Measurements from ENCODE around the gene GALNT4. TPM values are rescaled to one million over a fixed set of nuclear protein-coding genes. Genes with fewer than 3 reads are reported as not detected.

GALNT4 gene
- total RNA-seq (2014; rRNA removed; shearing (Covaris generic)), result 4.1 and 4.3 TPM in 2 replicates

DNA sequence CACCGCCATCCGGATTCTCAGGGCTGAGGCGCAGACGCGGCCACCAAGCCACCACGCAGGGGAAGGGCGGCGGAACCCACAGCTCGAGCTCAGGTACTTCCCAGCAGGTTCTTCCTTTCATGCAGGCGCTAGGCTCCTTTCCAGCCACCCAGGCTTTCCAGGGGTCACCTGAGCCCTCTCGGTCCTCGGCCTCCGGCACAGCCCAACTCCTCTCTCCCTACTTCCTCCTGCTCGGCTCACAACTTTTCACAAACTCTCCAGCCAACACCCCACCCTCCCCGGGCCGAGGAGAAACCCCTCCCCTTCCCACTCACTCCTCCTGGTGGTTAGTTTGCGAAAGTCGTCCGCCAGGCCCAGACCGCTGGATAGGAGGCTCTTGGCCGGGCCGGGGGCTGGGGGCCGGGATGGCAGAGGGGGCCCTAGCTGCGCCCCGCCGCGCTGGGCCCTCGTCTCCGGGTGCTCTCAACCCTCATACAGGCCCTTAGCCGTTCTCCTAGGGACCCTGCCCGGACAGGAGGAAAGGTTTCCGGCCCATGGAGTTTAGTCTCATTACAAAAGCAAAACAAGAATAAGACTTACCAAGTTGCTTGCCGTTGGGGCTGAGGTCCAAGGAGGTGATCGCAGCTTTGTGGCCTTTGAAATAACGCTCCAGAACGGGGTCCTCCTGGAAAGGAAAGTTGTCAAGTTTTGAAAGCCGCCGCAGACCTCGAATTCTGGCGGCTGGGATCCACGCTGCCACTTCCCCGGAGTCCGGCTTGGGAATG lies at the start of gene GALNT4:
Gene GALNT4, minus strand, starts transcription at position 256 of the 764 bp plus-strand sequence. Its CDS starts 247 bp downstream, at position 9.
- peak; percentile 83 for DNase-seq (ENCODE audit: low read depth)

DNA sequence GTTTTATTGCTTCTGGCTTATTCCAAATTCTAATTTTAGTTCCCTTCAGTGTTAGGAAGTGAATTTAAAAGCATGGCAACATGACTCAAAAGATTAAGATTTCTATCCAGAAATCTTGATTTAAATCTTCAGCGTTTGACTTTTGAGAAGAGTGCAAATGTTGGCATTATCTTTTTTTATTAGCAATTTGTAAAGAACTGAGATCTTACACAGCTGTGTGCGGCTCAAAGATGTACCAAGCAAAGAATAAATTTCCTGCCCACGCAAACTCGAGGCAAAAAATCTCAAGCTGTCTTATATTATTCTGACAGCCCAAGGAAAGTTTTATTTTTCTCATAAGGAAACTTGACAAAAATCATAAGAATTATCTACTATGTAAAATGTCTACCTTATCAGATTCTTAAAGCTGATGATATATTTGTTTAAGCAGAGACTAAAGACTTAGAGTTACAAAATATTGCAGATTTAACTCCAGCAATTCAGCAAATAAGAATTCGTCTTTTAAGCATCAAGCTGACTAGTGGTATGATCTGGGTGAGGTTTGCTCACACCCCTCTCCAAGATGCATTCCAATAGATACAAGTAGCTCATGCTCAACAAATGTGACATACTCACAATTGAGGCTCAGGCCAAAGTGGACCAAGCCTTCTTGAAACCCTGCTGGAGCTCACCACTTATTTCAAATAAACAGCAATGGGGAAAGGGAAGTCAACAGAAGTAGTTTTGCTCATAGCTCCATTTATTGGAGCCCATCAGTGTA lies 48.6 kb upstream of the GALNT4 start:
- no peak for DNase-seq (ENCODE audit: low read depth)

DNA sequence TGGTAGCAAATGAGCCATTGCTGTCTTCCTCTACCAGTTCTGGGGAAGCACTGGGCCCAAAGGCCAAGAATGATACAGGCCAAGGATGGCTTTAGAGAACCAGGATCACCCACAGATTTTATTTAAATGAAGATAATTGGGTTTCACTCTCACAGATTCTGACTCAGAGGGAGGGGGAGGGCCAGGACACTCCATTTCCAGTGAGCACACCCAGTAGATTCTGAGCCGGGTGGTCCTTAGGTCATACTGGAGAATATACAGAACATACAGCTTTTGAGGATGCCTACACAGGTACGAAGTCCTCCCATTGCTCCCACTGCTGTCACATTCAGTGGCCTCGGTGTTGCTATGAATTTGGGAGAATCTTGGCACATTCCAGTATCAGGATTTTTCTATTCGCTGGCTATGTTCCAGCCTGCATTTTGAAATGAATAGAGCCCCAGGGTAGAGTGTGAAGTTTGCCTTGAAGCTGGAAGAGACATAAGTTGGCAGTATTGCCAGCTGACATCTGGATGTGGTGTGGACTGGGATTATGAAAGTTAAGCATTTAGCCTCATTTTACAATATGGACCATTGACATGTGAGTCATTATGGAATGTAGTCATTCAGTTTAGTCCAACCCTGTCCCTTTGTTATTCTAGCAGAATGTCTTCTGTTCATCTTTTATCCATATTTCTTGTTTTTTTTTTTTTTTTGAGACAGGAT lies 47.0 kb upstream of the GALNT4 start:
- peak; percentile 65 for DNase-seq (ENCODE audit: low read depth)

DNA sequence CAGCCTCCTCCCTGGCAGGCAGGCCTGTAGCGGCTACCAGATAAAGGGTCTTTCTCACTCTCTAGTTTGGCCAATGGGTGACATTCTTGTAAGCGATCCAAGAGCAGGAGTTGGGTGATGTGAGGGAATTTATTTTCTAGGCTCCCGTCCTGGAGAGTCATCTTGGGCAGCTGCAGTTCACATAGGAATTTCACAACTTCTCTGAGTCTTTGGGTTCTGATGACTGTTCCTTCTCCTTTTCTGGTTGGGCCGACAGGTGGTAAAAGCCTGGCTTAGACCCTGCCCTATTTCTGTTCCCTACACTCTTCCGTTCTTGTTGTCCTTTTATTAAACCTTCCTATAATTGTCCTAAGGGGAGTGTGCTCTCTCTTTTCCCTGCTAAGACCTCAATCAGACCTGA lies 43.9 kb upstream of the GALNT4 start:
- no peak for DNase-seq (ENCODE audit: low read depth)

DNA sequence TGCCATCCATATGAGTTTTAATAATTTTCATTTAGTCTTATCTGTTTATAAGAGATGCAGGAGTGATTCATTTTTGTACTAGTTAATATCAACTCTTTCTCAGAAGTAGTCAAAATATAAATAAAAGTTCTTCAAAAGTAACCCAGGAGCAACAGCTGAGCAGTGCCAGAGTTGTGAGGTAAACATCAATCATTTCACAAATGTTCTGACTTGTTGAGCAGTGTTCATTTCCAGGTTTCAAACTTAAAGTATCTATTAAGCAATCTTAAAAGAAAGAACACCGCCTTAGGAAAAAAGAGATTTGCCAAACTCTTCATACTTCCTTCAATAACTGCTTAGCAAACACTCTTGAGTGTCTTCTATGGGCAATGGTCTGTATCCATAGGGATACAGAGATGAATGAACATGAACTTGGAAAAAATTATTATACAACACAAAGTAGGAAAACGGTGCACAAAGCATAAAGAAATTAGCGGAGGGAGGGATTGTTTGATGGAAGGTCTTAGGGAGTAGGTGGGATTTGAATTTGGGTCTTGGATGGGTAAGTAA lies 43.2 kb upstream of the GALNT4 start:
- DNase-seq (ENCODE audit: low read depth), result no peak

DNA sequence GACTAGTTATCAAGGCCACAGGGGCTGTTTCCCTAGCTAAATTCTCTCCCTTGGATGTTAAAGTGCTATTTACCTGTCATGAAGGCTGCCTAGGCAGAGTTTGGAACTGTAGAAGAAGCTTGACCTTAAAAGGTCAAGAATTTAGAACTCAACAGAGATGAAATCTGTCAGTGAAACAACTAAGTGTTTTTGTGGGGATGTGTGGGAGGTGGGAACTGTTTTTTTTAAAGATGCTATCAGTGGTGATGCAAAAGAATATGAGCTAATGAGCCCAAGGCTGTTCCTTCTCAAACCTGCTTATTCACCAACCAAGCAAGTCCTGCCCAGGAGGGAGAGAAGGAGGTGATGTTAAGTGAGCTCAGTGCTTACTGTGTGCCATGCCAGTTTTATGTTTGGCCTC lies 42.0 kb upstream of the GALNT4 start:
- DNase-seq (ENCODE audit: low read depth), result peak; percentile 78

DNA sequence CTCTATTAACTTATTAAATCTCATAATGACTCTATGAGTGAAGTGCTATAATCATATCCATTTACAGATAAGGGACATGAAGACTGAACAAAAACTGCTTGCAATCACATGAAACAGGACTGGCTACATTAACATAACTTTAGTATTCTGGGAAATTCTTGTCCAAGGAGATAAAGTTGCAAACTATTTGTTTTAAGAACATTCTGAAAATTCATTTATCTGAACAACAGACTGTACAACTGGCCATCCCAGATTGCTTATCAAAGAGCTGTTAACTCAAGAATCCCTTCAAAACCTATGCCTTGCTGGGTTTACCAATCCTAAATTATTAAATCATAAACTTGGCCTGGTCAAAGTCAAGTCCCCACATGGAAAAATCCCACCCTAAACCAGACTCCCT lies 40.4 kb upstream of the GALNT4 start:
- no peak for DNase-seq (ENCODE audit: low read depth)

DNA sequence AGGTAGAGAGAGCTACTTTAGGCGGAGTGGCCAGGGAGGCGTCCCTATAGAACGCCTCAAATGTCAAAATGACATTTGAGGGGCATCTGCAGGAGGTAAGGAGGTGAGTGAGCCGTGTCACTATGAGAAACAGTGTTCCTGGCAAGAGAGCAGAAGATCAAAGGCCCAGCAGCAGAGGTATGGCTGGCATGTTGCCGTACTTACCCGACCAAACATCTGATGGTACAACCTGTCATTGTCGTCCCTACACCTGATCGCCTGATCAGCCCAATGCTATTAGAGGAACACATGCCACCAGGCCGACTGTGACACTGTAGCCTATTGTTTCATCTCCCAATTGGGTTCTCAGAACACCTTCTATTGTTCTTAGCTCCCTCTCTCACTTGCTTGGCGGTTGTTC lies 35.2 kb upstream of the GALNT4 start:
- DNase-seq (ENCODE audit: low read depth), result no peak

DNA sequence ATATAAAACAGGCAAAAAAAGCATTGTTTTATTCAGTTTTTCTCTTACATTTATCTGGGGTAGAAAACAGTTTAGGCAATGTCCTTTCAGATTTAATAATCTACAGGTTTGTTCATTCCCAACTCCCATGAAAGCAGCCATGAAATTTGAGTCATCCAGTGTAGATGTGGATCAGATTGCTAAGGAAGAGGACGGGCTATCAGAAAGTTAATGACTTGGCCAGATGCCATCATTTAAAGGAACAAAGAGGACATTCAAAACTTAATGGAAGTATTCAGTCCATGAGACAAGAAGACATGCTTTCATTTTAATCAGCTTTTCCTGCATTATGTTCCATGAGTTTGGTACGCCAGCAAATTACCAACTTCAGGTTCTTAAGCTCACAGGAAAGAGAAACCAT lies 32.4 kb upstream of the GALNT4 start:
- peak; percentile 81 for DNase-seq (ENCODE audit: low read depth)

DNA sequence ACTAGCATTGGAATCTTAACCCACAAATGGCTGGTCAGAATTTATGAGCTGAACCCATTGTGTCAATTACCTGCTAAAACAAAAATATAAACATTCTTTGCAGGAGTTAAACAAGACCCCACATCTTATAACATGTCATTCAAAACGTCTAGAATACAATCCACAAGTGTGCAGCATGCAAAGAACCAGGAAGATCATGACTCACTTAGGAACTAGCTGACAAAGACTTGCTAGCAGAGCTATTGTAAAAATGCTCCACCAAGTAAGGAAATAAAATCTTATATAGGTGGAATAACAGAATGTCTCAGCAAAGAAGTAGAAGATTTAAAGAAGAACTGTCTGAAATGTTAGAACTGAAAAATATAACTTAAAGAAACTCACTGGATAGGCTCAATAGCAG lies 27.8 kb upstream of the GALNT4 start:
- DNase-seq (ENCODE audit: low read depth), result peak; percentile 22

DNA sequence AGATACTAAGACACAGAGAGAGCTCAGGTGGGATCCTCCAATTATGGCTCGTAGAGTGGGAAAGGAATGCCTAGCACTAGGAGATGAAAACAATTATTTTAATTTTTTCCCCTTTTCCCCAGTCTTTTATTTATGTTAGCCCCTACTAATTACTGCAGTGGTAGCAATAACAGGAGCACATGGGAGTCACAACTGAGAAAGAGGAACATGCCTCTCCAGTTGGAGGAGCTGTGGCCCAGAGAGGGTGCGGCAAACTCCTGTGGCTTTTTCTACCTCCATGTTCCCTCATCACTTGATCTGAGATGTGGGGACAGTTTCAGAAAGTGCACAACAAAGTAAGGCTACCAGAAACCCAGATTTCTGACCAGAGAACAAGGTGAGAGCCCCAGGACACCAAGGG lies 27.2 kb upstream of the GALNT4 start:
- no peak for DNase-seq (ENCODE audit: low read depth)

DNA sequence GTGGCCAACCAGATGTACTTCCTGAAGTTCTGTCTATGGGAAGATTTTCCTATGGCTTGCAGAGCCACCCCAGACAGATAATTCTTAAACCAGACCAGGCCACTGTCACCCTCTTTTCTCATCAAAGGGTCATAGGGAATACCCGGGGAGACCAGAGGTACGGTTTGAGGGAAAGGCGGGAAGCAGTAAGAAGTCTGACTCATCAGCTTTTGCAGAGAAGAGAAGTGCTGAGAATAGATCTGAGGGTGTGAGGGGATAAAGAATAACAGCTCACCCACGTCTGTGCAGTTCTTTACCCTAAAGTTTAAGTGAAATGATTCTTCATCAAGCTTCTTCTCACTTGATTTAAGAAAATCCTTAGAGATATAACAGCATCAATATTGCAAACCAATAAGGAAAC lies 22.5 kb upstream of the GALNT4 start:
- no peak for DNase-seq (ENCODE audit: low read depth)

DNA sequence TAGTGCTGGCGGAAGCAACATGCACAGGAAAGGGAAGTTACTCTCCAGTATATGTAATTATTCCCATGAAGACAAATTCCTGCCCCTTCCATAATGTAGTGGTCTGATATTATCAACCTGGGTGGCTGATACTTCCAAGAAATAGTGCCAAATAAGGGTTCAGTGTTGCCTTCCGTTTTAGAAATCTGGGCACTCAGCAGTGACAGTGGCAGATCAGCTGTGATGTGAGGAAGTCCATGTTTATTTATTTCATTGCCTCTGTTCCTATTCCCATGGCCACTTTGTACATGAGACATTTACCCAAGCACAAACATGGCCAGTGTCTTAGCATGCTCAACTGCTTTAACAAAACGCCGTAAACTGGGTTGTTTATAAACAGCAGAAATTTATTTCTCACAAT lies 21.6 kb upstream of the GALNT4 start:
- DNase-seq (ENCODE audit: low read depth), result no peak

DNA sequence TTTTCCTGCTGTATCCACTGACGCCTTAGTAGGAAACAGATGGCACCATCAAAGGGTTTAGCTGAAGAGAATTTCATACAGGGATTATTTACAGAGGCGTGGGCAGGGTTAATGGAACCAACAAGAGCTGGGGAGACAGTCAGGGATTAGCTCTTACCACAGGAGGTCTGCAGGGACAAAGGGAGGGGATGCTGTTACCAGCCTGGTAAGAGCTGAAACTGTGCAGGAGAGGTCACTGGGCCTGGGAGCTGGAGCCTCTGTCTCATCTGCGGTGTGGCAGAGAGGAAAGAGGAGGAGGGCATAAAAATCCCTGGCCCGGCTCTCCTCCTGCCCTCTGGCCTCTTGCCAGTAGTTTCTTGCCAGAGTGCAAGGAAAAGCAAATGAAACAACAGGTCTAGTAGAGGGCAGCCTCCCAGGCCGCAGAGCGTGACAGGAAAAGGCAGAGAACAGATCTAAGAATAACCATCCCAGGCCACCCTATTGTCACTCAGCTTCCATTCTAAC lies 20.1 kb upstream of the GALNT4 start:
- DNase-seq (ENCODE audit: low read depth), result peak; percentile 93

DNA sequence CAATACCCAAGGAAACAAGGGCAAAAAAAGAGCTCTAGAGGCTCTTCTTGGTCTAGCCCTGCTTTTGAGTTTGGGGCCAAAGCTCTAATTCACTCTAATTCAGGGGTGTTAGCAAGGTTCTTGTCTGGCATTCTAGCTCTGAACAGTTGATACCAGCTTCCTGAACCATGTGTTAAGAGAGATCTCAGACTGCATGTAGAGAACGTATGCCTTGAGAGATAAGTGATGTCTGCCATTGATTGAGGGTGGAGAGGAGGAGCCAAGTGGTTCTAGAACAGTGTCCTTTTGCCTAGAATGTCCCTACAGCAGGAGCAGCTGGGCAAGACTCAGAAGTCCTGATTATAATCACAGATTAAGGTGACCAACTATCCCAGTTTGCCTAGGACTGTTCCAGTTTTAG lies 19.4 kb upstream of the GALNT4 start:
- DNase-seq (ENCODE audit: low read depth), result no peak

DNA sequence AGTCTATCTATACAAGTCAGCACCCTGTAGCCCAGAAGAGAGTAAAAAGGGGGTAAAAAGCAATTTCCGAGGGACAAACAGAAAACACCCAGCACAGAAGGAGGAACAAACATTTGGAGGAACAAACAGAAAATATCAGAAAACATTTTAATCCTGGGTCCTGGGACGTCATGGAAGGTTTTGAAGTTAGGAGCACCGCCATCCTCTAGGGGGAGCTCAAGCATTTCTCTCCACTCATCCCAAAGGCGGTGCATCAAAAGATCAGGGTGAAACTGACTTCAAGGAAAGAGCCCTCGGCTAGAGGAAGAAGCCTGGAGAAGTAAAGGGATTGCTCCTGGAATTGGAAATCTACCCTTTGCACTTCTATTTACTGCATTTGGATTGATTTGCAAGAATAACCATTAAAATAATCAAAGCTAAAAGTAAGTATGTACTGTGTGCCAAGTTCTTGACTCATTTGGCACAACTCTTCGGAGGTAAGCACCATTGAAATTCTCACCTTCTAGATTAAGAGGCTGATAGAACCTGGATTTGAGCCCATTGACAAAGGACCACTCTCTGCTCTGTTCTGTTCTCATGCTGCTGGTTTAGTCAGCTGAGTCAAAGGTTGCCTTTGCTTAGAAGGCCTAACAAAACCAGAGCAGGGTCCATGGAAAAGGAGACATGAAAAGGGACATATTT lies 18.5 kb upstream of the GALNT4 start:
- peak; percentile 75 for DNase-seq (ENCODE audit: low read depth)

DNA sequence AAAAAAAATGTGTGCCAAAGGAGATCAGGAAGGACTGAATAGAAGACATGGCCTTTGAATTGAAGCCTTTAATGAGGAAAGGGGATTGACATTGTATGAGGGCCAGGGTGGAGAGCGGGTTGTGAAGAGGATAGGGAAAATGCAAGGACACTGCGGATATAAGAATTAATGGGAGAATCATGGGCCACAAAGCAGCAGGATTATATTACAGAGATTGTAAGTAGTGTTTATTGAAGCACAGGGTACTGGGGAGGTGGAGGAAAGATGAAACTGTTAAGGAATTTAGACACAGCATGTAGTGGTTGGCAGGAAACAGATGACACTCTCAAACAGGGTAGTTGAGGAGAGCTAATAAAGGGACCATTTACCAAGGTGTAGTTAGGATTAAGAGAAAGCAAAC lies 17.6 kb upstream of the GALNT4 start:
- DNase-seq (ENCODE audit: low read depth), result no peak

DNA sequence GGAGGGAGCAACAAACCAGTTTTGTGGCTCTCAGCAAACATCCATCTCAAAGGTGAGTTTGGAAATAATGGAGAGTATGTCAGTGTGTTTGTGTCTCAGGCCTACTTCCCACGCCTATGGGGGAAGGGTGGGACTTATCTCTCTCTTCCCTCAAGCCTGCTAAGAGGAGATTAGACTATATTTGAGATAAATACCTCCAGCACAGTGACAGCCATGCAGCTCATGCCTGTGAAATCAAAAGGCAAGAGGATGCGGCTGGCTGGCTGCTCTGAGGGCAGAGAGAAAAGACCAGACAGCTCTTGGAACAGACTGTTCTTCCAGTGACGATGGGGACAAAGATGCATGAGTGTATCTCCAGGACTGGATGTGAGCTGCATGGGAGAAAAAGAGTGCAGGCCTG lies 16.0 kb upstream of the GALNT4 start:
- DNase-seq (ENCODE audit: low read depth), result no peak

DNA sequence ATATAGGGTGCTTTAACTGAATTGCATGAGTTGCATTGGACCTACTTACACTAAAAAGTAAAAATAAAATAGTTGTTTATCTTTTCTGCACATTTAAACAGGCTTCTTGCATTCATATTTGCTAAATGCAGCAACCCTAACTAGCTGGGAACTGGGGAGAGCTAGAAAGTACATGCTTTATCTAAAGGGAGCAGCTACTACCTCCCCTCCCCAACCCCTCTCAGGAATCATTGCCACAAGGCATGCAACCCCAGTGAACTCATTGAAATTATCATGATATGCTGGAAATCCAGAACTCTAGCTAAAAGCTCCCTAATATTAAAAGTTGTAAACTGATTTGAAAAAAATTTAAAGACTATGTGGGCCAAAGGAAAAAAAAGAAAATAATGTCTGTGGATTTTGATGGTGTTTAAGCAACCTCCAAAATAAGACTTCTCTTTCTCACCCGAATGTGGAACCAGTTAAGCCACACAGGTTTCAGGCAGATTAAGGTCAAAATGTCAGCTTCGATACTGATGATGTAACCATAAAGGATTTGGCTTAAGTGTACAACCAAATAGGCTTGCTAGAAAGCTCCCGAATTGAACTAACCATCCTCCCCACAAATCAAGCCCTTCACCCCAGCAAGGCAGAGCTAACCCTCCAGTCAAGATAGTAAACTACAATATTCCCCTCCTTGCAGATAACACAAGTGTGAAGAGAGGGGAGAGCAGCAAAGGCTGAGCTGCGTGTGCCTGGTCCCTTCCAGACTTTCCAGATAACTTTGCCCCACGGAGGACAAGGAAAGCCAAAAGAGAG lies 15.0 kb upstream of the GALNT4 start:
- no peak for DNase-seq (ENCODE audit: low read depth)

DNA sequence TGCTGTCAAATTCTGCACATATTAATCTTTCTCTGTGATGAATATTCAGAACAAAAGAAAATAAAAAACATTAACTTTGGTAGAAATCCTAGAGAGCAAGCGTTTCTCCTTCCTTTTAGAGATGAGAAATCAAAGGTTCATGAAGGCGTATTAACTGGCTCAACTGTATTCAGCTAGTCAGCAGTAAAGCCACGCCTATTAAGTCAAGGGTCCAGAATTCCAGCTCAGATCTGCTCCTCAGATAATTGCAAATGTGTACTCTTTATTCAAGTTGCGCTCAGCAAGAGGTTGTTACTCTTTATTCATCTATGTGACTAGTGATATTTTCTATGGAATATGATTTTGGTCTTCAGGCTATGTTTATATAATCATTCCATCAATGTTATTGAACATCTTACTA lies 14.3 kb upstream of the GALNT4 start:
- no peak for DNase-seq (ENCODE audit: low read depth)

DNA sequence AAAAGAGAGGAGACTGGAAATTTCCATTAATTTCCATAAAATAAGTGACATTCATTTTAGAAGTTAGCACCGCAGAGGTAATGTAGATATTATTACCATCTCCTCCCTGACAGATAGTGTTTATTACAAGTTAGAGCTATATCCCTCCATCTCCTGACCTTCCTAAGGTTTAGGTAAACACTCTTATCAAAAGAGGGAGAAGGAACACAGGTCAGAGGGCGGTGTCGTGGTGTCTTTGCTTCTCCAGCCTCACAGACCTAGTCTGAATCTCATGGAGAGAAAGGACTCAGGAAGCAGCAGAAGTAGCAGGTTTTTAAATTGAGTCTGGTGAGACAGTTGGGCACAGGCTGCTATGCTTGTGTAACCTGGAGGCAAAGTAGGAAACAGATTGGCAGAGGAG lies 12.8 kb upstream of the GALNT4 start:
- no peak for DNase-seq (ENCODE audit: low read depth)
